HepG2 (cell line): ENCODE data around the gene EFNA2. TPM values are rescaled to one million over a fixed set of nuclear protein-coding genes. Genes with fewer than 3 reads are reported as not detected.

Source experiments
- AKNA ChIP-seq: sonication (generic); formaldehyde crosslinking; IDR thresholded peaks from 2 replicates; pipeline ENCODE4 v1.4.0; 2020; ENCODE audit warnings: missing genetic modification reagents, borderline replicate concordance
- CBX2 ChIP-seq, 2 experiments: fragments of 200-600 bp in 1 of 2; sonication (generic); formaldehyde crosslinking in 1 of 2; IDR thresholded peaks; 2 replicates each; pipeline versions ENCODE4 v1.7.0 to v1.8.1; 2018 to 2022; ENCODE audit warnings: low read depth in 2 of 2, low read length in 1 of 2, mild to moderate bottlenecking in 1 of 2, missing genetic modification reagents in 1 of 2
- ERF ChIP-seq: IDR thresholded peaks from 2 replicates; pipeline ENCODE4 v1.6.1; 2018; ENCODE audit warnings: missing biosample characterization, missing genetic modification reagents
- ETS1 ChIP-seq: sonication (generic); formaldehyde crosslinking; IDR thresholded peaks from 2 replicates; pipeline ENCODE4 v1.4.0; 2020; ENCODE audit warnings: missing genetic modification reagents
- HOXA3 ChIP-seq: sonication (generic); formaldehyde crosslinking; IDR thresholded peaks from 2 replicates; pipeline ENCODE4 v1.5.0; 2020; ENCODE audit warnings: missing genetic modification reagents
- NFYC ChIP-seq: IDR thresholded peaks from 2 replicates; pipeline ENCODE4 v1.6.1; 2016; ENCODE audit warnings: missing genetic modification reagents, missing compliant biosample characterization
- POGK ChIP-seq: sonication (generic); formaldehyde crosslinking; conservative IDR thresholded peaks from 2 replicates; pipeline ENCODE4 v1.8.0; 2022; ENCODE audit warnings: mild to moderate bottlenecking, moderate library complexity, missing genetic modification reagents
- PREB ChIP-seq: sonication (generic); formaldehyde crosslinking; IDR thresholded peaks from 2 replicates; pipeline ENCODE4 v1.4.0; 2020; ENCODE audit warnings: missing genetic modification reagents
- SCMH1 ChIP-seq: sonication (generic); formaldehyde crosslinking; IDR thresholded peaks from 2 replicates; pipeline ENCODE4 v1.9.0; 2021; ENCODE audit warnings: missing genetic modification reagents, mild to moderate bottlenecking, borderline replicate concordance
- SOX13 ChIP-seq, 3 experiments: fragments of 450-650 bp in 1 of 3; sonication (generic) in 1 of 3; formaldehyde crosslinking in 1 of 3; IDR thresholded peaks in 2 of 3; conservative IDR thresholded peaks in 1 of 3; 2 replicates each; pipeline versions ENCODE4 v1.5.0 to v1.6.1; 2016 to 2020; ENCODE audit warnings: antibody characterized with exemption in 1 of 3, mild to moderate bottlenecking in 1 of 3, missing compliant biosample characterization in 1 of 3, missing genetic modification reagents in 1 of 3, moderate library complexity in 1 of 3
- TFDP2 ChIP-seq: sonication (generic); formaldehyde crosslinking; IDR thresholded peaks from 2 replicates; pipeline ENCODE4 v1.4.0; 2020; ENCODE audit warnings: missing genetic modification reagents
- TFE3 ChIP-seq: IDR thresholded peaks from 2 replicates; pipeline ENCODE4 v1.6.1; 2016
- ZNF441 ChIP-seq: sonication (generic); formaldehyde crosslinking; IDR thresholded peaks from 2 replicates; pipeline ENCODE4 v1.7.0; 2021; ENCODE audit warnings: missing genetic modification reagents, borderline replicate concordance
- ZNF879 ChIP-seq: sonication (generic); formaldehyde crosslinking; IDR thresholded peaks from 2 replicates; pipeline ENCODE4 v1.8.1; 2023; ENCODE audit warnings: missing genetic modification reagents
- ZSCAN25 ChIP-seq: sonication (generic); formaldehyde crosslinking; IDR thresholded peaks from 2 replicates; pipeline ENCODE4 v1.8.0; 2022; ENCODE audit warnings: mild to moderate bottlenecking, missing genetic modification reagents
- polyA plus RNA-seq, 8 experiments: library from polyadenylated mRNA; depleted of rRNA in 3 of 8; stranded (reverse) in 7 of 8; unstranded in 1 of 8; fragments of >200 nt; fragmentation: Illumina TruSeq in 4 of 8; extraction: Trizol in 4 of 8; gene quantifications; 2 replicates each; pipeline versions ENCODE4 v1.2.1 to v1.2.3, GENCODE V29; 2011 to 2016; ENCODE audit warnings: low read depth in 4 of 8, missing spikeins in 1 of 8, mixed read lengths in 1 of 8; ENCODE audit not compliant: insufficient read depth in 1 of 8
- total RNA-seq, 5 experiments: library from RNA; depleted of rRNA; stranded (reverse); fragments of >200 nt; fragmentation: Illumina TruSeq; extraction: Trizol; gene quantifications; 2 replicates each; pipeline ENCODE4 v1.2.3, GENCODE V29; 2016; ENCODE audit warnings: low read depth in 1 of 5

The EFNA2 gene
- total and polyA plus RNA-seq, 2 of the 13 experiments (the other 11 are each of a cell fraction or from before 2014, with no cell fraction given), result 6.0 to 9.9 TPM

GRCh38 chr19:1291761-1292418 lies 6.2 kb downstream of the EFNA2 start (continued):
- TF ChIP-seq TFE3 (CRISPR knock-in tag) (no peak), HOXA3 (CRISPR knock-in tag) (no peak), POGK (CRISPR knock-in tag) (no peak), AKNA (CRISPR knock-in tag) (no peak), ETS1 (CRISPR knock-in tag) (no peak), ZSCAN25 (CRISPR knock-in tag) (no peak), CBX2 (IDR thresholded peaks at IDR 0.05; ENCODE audit: low read depth, low read length) (no peak), CBX2 (CRISPR knock-in tag; IDR thresholded peaks at IDR 0.05; ENCODE audit: low read depth) (no peak), ZNF441 (CRISPR knock-in tag) (no peak), PREB (CRISPR knock-in tag) (no peak), ZNF879 (CRISPR knock-in tag) (no peak), SCMH1 (no peak), TFDP2 (CRISPR knock-in tag) (no peak), ERF (CRISPR knock-in tag) (no peak), NFYC (CRISPR knock-in tag) (no peak), SOX13 (IDR thresholded peaks at IDR 0.05) (no peak), SOX13 (CRISPR knock-in tag; conservative IDR thresholded peaks at IDR 0.05 in 1 of 2, IDR thresholded peaks at IDR 0.05 in 1 of 2) (no peak)
